ENCODE measurements around the gene PABPN1. TPM values are rescaled to one million over a fixed set of nuclear protein-coding genes. Genes with fewer than 3 reads are reported as not detected.
A peak's percentile ranks its signal among the peaks of the same experiment; 100 is the strongest.

The PABPN1 gene
- total and polyA plus RNA-seq, 9 of the 15 experiments (the other 6 are each of a cell fraction or from before 2014, with no cell fraction given): 32.6 to 388 (median 178) TPM

GRCh38 chr14:23301969-23302289 lies 19.3 kb upstream of the PABPN1 start (continued):
- TF ChIP-seq ZNF449 (CRISPR knock-in tag; IDR thresholded peaks at IDR 0.05) (no peak), BRF1 (IDR thresholded peaks at IDR 0.05; ENCODE audit: borderline replicate concordance, extremely low read depth, insufficient read length) (no peak), ZNF699 (CRISPR knock-in tag; IDR thresholded peaks at IDR 0.05; ENCODE audit: insufficient replicate concordance) (no peak), GMEB1 (CRISPR knock-in tag; IDR thresholded peaks at IDR 0.05) (no peak), SAP30 (IDR thresholded peaks at IDR 0.05; ENCODE audit: borderline replicate concordance, insufficient read depth, low read depth, low read length, poor library complexity, severe bottlenecking) (peak; percentile 74), ZNF395 (CRISPR knock-in tag; IDR thresholded peaks at IDR 0.05) (0 out of 2 replicates have a peak, but pooled peaks have one; percentile 68), ZBTB9 (CRISPR knock-in tag; IDR thresholded peaks at IDR 0.05) (peak; percentile 19; the same call in 1 of the 2 replicates), RHOXF2B (CRISPR knock-in tag; conservative IDR thresholded peaks at IDR 0.05) (0 out of 2 replicates have a peak, but pooled peaks have one; percentile 80), NR2C2 (CRISPR knock-in tag; IDR thresholded peaks at IDR 0.05) (no peak), NR2C2 (tag; IDR thresholded peaks at IDR 0.05) (peak; percentile 12; the same call in 1 of the 2 replicates), PPARD (CRISPR knock-in tag; IDR thresholded peaks at IDR 0.05) (no peak), TSHZ1 (CRISPR knock-in tag; IDR thresholded peaks at IDR 0.05) (no peak), KLF10 (CRISPR knock-in tag; IDR thresholded peaks at IDR 0.05) (no peak), NFYB (IDR thresholded peaks at IDR 0.05; ENCODE audit: extremely low read depth, insufficient read length) (peak; percentile 48), ZNF589 (CRISPR knock-in tag; IDR thresholded peaks at IDR 0.05; ENCODE audit: low read depth) (peak; percentile 18; the same call in 1 of the 2 replicates), ZNF311 (CRISPR knock-in tag; IDR thresholded peaks at IDR 0.05) (no peak), ZBTB43 (CRISPR knock-in tag; IDR thresholded peaks at IDR 0.05) (no peak; the same call in 1 of the 2 replicates)

Data from K562 (cell line).